Spleen (tissue), 11 donors: ENCODE data around the gene NINJ1. TPM values are rescaled to one million over a fixed set of nuclear protein-coding genes. Genes with fewer than 3 reads are reported as not detected.
A peak's percentile ranks its signal among the peaks of the same experiment; 100 is the strongest.

Source experiments
- DNase-seq: peaks from one replicate; pipeline ENCODE4 v3.0.0-alpha.2; 2020
- H3K27ac ChIP-seq, 8 donors: fragments of 200-600 bp; sonication (generic) in 7 of 8; 1 replicate in 4 of 8; 2 replicates in 4 of 8; pipeline versions ENCODE4 v1.5.0 to v1.8.0; 2016 to 2021; ENCODE audit warnings: inconsistent platforms in 4 of 8, mild to moderate bottlenecking in 4 of 8, moderate library complexity in 1 of 8
- H3K27me3 ChIP-seq, 7 donors: fragments of 200-600 bp; sonication (generic) in 6 of 7; replicated peaks in 1 of 7; 1 replicate in 4 of 7; 2 replicates in 3 of 7; pipeline versions ENCODE4 v1.5.0 to v1.8.0; 2016 to 2021; ENCODE audit warnings: inconsistent platforms in 3 of 7, mild to moderate bottlenecking in 1 of 7
- H3K36me3 ChIP-seq, 6 donors: fragments of 200-600 bp; sonication (generic) in 5 of 6; 1 replicate in 4 of 6; 2 replicates in 2 of 6; pipeline versions ENCODE4 v1.5.0 to v1.8.0; 2016 to 2021; ENCODE audit warnings: inconsistent platforms in 2 of 6
- H3K4me1 ChIP-seq, 6 donors: fragments of 200-600 bp; sonication (generic) in 5 of 6; 1 replicate in 3 of 6; 2 replicates in 3 of 6; pipeline versions ENCODE4 v1.5.0 to v1.8.0; 2016 to 2021; ENCODE audit warnings: inconsistent platforms in 3 of 6
- H3K4me3 ChIP-seq, 8 donors: fragments of 200-600 bp; sonication (generic) in 7 of 8; 1 replicate in 4 of 8; 2 replicates in 4 of 8; pipeline versions ENCODE4 v1.5.0 to v1.8.0; 2016 to 2021; ENCODE audit warnings: inconsistent platforms in 4 of 8, mild to moderate bottlenecking in 4 of 8, moderate library complexity in 2 of 8
- H3K9me3 ChIP-seq, 8 donors: fragments of 200-600 bp; sonication (generic) in 7 of 8; 1 replicate in 4 of 8; 2 replicates in 4 of 8; pipeline versions ENCODE4 v1.5.0 to v1.8.0; 2016 to 2021; ENCODE audit warnings: inconsistent platforms in 4 of 8
- POLR2A ChIP-seq, 3 donors: fragments of 450-650 bp; IDR thresholded peaks; one replicate each; pipeline ENCODE4 v1.5.1; 2017; ENCODE audit warnings: antibody characterized with exemption in 3 of 3, mild to moderate bottlenecking in 1 of 3
- POLR2AphosphoS5 ChIP-seq, 3 donors: sonication (generic); formaldehyde crosslinking; IDR thresholded peaks; one replicate each; pipeline ENCODE4 v1.5.1; 2017; ENCODE audit warnings: antibody characterized with exemption in 3 of 3
- WGBS, 5 donors: extraction: QIAGEN DNeasy Blood & Tissue Kit in 3 of 5; methylation state at CpG; one replicate each; pipeline versions ENCODE4 v1.1.5 to v1.1.7; 2013 to 2018; 5-methylcytosine and 5-hydroxymethylcytosine counted together
- intact Hi-C: fragments of 100-400 bp; cut with DNase I; formaldehyde crosslinking; loops from one replicate; pipeline ENCODE4 v1.15.0; 2023; ENCODE audit warnings: low total_unique reads
- polyA plus RNA-seq, 3 donors: library from polyadenylated mRNA; stranded (reverse); fragments of 200-250 nt; gene quantifications; one replicate each; pipeline ENCODE4 v1.2.1, GENCODE V29; 2013
- total RNA-seq, 7 donors: library from RNA; depleted of rRNA in 3 of 7; stranded (reverse); fragments of >200 nt in 3 of 7; fragmentation: NEBNext Ultra II Directional in 4 of 7; extraction: Animal tissue kit (Norgen Biotek cat#: 25700) in 4 of 7; gene quantifications; one replicate each; pipeline versions ENCODE4 v1.1.0 to v1.2.1, GENCODE V29; 2016 to 2021
- TF ChIP-seq, protein P1 (sequence below), 11 experiments: fragments of 200-600 bp in 7 of 11; fragments of 450-650 bp in 4 of 11; sonication (generic) in 4 of 11; IDR thresholded peaks in 8 of 11; conservative IDR thresholded peaks in 3 of 11; 1 replicate in 7 of 11; 2 replicates in 4 of 11; pipeline versions ENCODE4 v1.4.0 to v1.8.0; 2016 to 2021; ENCODE audit warnings: antibody characterized with exemption in 11 of 11, inconsistent platforms in 4 of 11, mild to moderate bottlenecking in 1 of 11
- donor health status: healthy with polysubstance abuse.
- donor health status: DM: no; HTN: no; CAD: no; lungs with moderate emphysema.
- donor health status: DM: no; HTN: no; CAD: no.
- donor health status: Bipolar disorder and iron deficiency.
- donor health status: healthy.
- donor health status: DM: no; HTN: no; CAD: no.
- donor health status: DM: yes; HTN: yes; CAD: no.

NINJ1 gene
- total and polyA plus RNA-seq, 10 donors: 26.5 to 142 (median 104) TPM

DNA sequence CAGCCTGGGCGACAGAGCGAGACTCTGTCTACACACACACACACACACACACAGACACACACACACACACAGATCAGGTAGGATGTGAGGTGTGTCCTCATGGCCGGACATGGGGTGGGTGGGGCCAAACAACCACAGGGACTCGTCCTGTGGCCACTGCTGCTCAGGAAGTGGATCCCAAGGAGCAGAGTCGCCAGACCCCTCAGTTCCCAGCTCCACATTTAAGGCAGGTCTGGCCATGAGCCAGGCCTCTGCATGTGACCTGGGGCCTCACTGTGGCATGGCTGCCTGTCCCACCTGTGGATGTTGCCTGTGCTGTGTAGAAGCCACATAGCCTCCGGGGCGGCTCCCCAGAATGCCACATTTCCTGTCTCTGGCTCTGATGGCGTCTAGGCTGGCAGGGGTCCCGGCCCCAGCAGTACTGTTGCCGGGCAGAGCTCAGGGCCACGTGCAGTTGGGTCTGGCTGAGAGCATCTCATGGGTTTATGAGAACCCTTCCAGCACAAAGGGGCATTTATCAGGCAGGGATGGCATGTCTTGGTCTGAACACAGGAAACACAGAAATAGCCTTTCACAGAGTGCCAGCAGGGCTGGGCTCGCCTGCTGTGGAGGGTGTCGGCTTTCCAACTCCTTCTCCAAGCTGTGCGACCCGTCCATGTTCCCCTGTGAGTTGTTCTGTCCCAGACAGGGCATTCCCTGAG lies 9.9 kb upstream of the NINJ1 start:
- Histone ChIP-seq H3K27ac (peak overlapping the region in 6 of 8 donors; percentile 2 to 73 (median 42)), H3K9me3 (peaks cover 0 to 6% (median 0%) of the 10 kb centered on the region in 8 donors), H3K4me1 (peaks cover 9 to 28% (median 19%) of the 10 kb centered on the region in 6 donors), H3K36me3 (no peaks in the 10 kb centered on the region), H3K4me3 (no peak overlapping the region), H3K27me3 (no peaks in the 10 kb centered on the region)
- WGBS, 5 donors: 18 to 25% (median 23%) methylated on average over 11 to 15 of the region's 15 CpGs
- TF ChIP-seq, protein P1, sequence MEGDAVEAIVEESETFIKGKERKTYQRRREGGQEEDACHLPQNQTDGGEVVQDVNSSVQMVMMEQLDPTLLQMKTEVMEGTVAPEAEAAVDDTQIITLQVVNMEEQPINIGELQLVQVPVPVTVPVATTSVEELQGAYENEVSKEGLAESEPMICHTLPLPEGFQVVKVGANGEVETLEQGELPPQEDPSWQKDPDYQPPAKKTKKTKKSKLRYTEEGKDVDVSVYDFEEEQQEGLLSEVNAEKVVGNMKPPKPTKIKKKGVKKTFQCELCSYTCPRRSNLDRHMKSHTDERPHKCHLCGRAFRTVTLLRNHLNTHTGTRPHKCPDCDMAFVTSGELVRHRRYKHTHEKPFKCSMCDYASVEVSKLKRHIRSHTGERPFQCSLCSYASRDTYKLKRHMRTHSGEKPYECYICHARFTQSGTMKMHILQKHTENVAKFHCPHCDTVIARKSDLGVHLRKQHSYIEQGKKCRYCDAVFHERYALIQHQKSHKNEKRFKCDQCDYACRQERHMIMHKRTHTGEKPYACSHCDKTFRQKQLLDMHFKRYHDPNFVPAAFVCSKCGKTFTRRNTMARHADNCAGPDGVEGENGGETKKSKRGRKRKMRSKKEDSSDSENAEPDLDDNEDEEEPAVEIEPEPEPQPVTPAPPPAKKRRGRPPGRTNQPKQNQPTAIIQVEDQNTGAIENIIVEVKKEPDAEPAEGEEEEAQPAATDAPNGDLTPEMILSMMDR (IDR thresholded peaks at IDR 0.05 in 8 of 11, conservative IDR thresholded peaks at IDR 0.05 in 3 of 11): no peak
- TF ChIP-seq POLR2AphosphoS5 (IDR thresholded peaks at IDR 0.05): peak in 2 of 3 donors; percentile 45 to 53
- no peak for TF ChIP-seq POLR2A (IDR thresholded peaks at IDR 0.05)
- peak; percentile 83 for DNase-seq
- intact Hi-C loops: no loop called here

DNA sequence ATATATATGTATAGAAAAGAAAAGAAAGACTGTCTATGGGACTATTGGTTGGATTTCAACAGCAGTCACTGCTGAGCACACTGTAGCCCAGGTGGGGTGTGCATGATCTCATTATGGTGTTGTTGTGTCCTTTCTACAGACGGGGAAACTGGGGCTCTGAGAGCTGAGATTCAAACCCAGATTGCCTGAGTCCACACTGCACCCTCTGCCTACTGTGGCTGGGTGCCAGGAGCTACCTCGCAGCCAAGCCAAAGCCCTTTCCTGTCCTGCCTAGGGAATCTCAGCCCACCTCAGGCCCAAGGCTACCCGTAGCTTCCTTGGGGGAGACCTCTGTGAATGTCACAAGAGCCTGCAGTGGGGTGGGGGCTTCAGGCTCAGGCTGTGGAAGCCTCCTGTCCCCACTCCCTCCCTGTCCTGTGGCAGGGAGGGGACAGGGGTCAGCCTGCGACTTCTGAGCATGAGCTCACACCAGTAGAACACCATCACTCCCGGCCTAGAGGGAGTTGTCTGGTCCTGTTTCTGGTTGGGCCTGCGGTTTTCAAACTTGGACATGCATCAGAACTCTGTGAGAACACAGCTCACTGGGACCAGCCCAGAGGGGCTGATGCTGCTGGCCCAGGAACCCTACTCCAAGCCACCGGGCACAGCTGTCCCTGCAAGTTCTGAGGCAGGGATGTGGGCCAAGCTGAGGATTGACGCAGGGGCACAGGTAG lies 7.9 kb upstream of the NINJ1 start:
- 78 to 83% (median 80%) methylated on average over 4 to 8 of the region's 8 CpGs for WGBS, 5 donors
- H3K27ac ChIP-seq: no peak overlapping the region
- DNase-seq: peak; percentile 72
- intact Hi-C loops: no loop called here
- peaks cover 0 to 5% (median 1%) of the 10 kb centered on the region in 8 donors for H3K9me3 ChIP-seq
- peaks cover 10 to 42% (median 34%) of the 10 kb centered on the region in 6 donors for H3K4me1 ChIP-seq
- H3K36me3 ChIP-seq: no peaks in the 10 kb centered on the region
- TF ChIP-seq POLR2A (IDR thresholded peaks at IDR 0.05): no peak
- TF ChIP-seq, protein P1 (IDR thresholded peaks at IDR 0.05 in 8 of 11, conservative IDR thresholded peaks at IDR 0.05 in 3 of 11): no peak
- TF ChIP-seq POLR2AphosphoS5 (IDR thresholded peaks at IDR 0.05): no peak
- no peak overlapping the region for H3K4me3 ChIP-seq
- no peaks in the 10 kb centered on the region for H3K27me3 ChIP-seq

DNA sequence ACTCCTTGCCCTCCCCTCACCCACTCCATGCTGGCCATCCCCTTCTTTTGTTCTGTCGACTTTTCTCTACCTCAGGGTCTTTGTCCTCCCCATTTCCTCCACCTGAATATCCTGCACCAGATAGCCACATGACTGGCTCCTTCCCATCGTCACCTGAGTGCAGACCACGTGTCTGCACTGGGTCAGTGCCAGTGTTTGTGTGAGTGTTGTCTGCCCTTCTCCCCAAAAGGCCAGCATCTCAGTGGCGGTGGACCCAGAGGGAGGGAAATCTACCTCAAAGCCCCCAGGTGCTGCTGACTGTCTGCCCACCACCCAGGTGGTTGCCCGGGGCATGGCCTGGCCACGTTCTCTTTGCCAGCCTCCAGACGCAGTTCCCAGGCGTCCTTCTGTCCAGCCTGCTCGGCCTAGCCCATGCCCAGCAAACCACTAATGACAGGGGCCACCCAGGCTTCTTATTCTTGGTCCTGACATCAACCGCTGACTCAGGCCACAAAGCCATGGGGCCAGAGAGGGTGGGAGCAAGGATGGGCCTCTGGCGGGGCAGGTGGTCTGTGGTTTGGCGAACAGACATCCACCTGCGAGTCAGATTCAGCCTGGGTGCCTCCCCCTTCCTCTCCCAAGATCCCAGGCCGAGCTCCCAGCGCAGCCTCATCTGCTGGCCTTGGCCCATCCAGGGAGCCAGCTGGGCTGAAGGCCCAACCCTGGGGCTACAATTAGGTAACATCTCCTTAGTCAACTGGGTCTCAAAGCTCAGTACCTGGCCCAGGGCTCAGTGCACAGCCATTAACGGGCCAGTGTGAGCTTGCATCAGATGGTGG lies 5.5 kb upstream of the NINJ1 start:
- intact Hi-C loops: no loop called here

More for the DNA sequence above, 5.5 kb upstream of the NINJ1 start:
- peak; percentile 69 for DNase-seq
- no peak overlapping the region for H3K4me3 ChIP-seq
- TF ChIP-seq, protein P1 (IDR thresholded peaks at IDR 0.05 in 8 of 11, conservative IDR thresholded peaks at IDR 0.05 in 3 of 11): no peak
- no peak for TF ChIP-seq POLR2AphosphoS5 (IDR thresholded peaks at IDR 0.05)
- no peak for TF ChIP-seq POLR2A (IDR thresholded peaks at IDR 0.05)
- 71 to 86% (median 78%) methylated on average over 14 to 16 of the region's 16 CpGs for WGBS, 5 donors
- H3K27ac ChIP-seq: no peak overlapping the region
- no peaks in the 10 kb centered on the region for H3K27me3 ChIP-seq
- H3K4me1 ChIP-seq: peaks cover 16 to 56% (median 43%) of the 10 kb centered on the region in 6 donors
- no peaks in the 10 kb centered on the region for H3K36me3 ChIP-seq
- peaks cover 0 to 5% (median 1%) of the 10 kb centered on the region in 8 donors for H3K9me3 ChIP-seq
